Lower leg skin (tissue), 4 donors: ENCODE measurements around the gene MROH9. TPM values are rescaled to one million over a fixed set of nuclear protein-coding genes. Genes with fewer than 3 reads are reported as not detected.

Source experiments
- DNase-seq, 2 donors: peaks; one replicate each; pipeline ENCODE4 v3.0.0-alpha.2; 2019; ENCODE audit warnings: low spot score in 2 of 2
- H3K4me3 ChIP-seq: fragments of 200-600 bp; sonication (generic); 2 replicates; pipeline ENCODE4 v1.5.1; 2017; ENCODE audit warnings: mild to moderate bottlenecking, low read depth; ENCODE audit not compliant: poor library complexity, severe bottlenecking
- CTCF ChIP-seq, 3 donors: fragments of 450-650 bp; IDR thresholded peaks; one replicate each; pipeline ENCODE4 v1.5.1; 2016; ENCODE audit warnings: antibody characterized with exemption in 3 of 3, mild to moderate bottlenecking in 3 of 3, moderate library complexity in 2 of 3
- POLR2A ChIP-seq, 2 donors: fragments of 450-650 bp; IDR thresholded peaks; one replicate each; pipeline ENCODE4 v1.6.1; 2016 to 2017; ENCODE audit warnings: antibody characterized with exemption in 2 of 2, mild to moderate bottlenecking in 1 of 2, moderate library complexity in 1 of 2
- WGBS, 2 donors: methylation state at CpG; one replicate each; pipeline ENCODE4 v1.1.5; 2018; 5-methylcytosine and 5-hydroxymethylcytosine counted together
- intact Hi-C: fragments of 100-400 bp; cut with DNase I; formaldehyde crosslinking; loops from one replicate; pipeline ENCODE4 v1.15.0; 2023; ENCODE audit warnings: low total_unique reads
- total RNA-seq, 4 donors: library from RNA; depleted of rRNA; stranded (reverse); fragments of >200 nt; gene quantifications; one replicate each; pipeline ENCODE4 v1.1.0, GENCODE V29; 2016

The MROH9 gene
- total RNA-seq = not detected

- H3K4me3 ChIP-seq = no peak within 1 kb of the TSS
- 40 to 49% methylated on average over 2 of the region's 2 CpGs for WGBS, 2 donors
- intact Hi-C loops = no loop called here
- TF ChIP-seq CTCF (IDR thresholded peaks at IDR 0.05) (no peak), POLR2A (IDR thresholded peaks at IDR 0.05) (no peak)
- DNase-seq = no peak
These were observed at the start of gene MROH9 for GRCh38 chr1:170935231-170935630. TSS of gene MROH9 (plus strand) at chr1:170935534. CDS start at chr1:170945557, 10,023 bp downstream.

GRCh38 chr1:170885551-170885950 is 49.8 kb upstream of the MROH9 start:
- TF ChIP-seq CTCF (IDR thresholded peaks at IDR 0.05) = no peak
- TF ChIP-seq POLR2A (IDR thresholded peaks at IDR 0.05) = no peak
- H3K4me3 ChIP-seq = no peak overlapping the region
- WGBS, 2 donors = 45 to 57% methylated on average over 3 of the region's 3 CpGs
- intact Hi-C loops = no loop called here
- DNase-seq = no peak

GRCh38 chr1:170886460-170886859 is 48.9 kb upstream of the MROH9 start:
- WGBS, 2 donors = 69 to 87% methylated on average over 3 of the region's 3 CpGs

GRCh38 chr1:170887726-170888125 is 47.6 kb upstream of the MROH9 start:
- DNase-seq = no peak
- intact Hi-C loops = no loop called here
- 90 to 96% methylated on average over 2 of the region's 2 CpGs for WGBS, 2 donors
- TF ChIP-seq POLR2A (IDR thresholded peaks at IDR 0.05) (no peak), CTCF (IDR thresholded peaks at IDR 0.05) (no peak)
- H3K4me3 ChIP-seq = no peak overlapping the region

More at GRCh38 chr1:170886460-170886859, 48.9 kb upstream of the MROH9 start:
- no peak for TF ChIP-seq POLR2A (IDR thresholded peaks at IDR 0.05)
- TF ChIP-seq CTCF (IDR thresholded peaks at IDR 0.05) = no peak
- no peak overlapping the region for H3K4me3 ChIP-seq
- intact Hi-C loops = no loop called here
- DNase-seq = no peak

- 88 to 96% methylated on average over 3 of the region's 3 CpGs for WGBS, 2 donors
- H3K4me3 ChIP-seq = no peak overlapping the region
- no peak for DNase-seq
- intact Hi-C loops = no loop called here
- TF ChIP-seq POLR2A (IDR thresholded peaks at IDR 0.05) = no peak
- no peak for TF ChIP-seq CTCF (IDR thresholded peaks at IDR 0.05)
These were observed 43.5 kb upstream of the MROH9 start for GRCh38 chr1:170891872-170892271.

GRCh38 chr1:170893655-170894297 is 41.6 kb upstream of the MROH9 start:
- WGBS, 2 donors = 36 to 47% methylated on average over 2 of the region's 2 CpGs
- intact Hi-C loops = no loop called here
- no peak overlapping the region for H3K4me3 ChIP-seq
- DNase-seq = no peak
- TF ChIP-seq POLR2A (IDR thresholded peaks at IDR 0.05) (no peak), CTCF (IDR thresholded peaks at IDR 0.05) (no peak)
